ENCODE measurements around the gene TTC23. TPM values are rescaled to one million over a fixed set of nuclear protein-coding genes. Genes with fewer than 3 reads are reported as not detected.

The TTC23 gene
- total and polyA plus RNA-seq, 9 of the 15 experiments (the other 6 are each of a cell fraction or from before 2014, with no cell fraction given) = 0.41 to 4.5 (median 2.5) TPM

DNA sequence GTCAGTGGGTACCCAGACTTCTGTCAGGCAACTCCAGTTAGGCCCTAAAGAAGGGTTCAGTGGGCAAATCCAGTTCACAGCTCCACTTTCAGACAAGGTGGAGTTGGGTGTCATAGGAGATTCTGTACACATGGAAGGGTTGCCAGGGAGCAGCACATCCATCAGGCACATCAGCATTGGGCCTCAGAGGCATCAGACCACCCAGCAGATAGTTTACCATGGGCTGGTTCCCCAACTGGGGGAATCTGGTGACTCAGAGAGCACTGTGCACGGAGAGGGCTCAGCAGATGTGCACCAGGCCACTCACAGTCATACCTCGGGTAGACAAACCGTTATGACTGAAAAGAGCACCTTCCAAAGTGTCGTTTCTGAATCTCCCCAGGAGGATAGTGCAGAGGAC, 117.3 kb downstream of the TTC23 start:
- H3K4me3 ChIP-seq = no peak overlapping the region
- no peak overlapping the region for H2AFZ ChIP-seq (ENCODE audit: low read depth, low read length)
- BruUV-seq (replicated peaks) = no TSS peak
- no peak for FAIRE-seq
- H3K79me2 ChIP-seq (ENCODE audit: control insufficient read depth, insufficient read depth, low read length) = no peaks in the 10 kb centered on the region
- ChIA-PET CTCF (ENCODE audit: low intra/inter-chr PET ratio) (no interaction called here), POLR2A (interaction anchor here (0.5 kb wide), 1 partner anchor 18 kb away, joined by 4 read pairs; no protein-coding TSS in a partner anchor)
- ATAC-seq = no peak
- TF ChIP-seq SUPT5H (IDR thresholded peaks at IDR 0.05) = no peak
- no peak for TF ChIP-seq ZNF274 (IDR thresholded peaks at IDR 0.05; ENCODE audit: borderline replicate concordance, low read depth, low read length)
- TF ChIP-seq ZBED1 (IDR thresholded peaks at IDR 0.05) = no peak
- no peak for TF ChIP-seq ELF4 (CRISPR knock-in tag; IDR thresholded peaks at IDR 0.05)
- no peak for TF ChIP-seq TCF7 (IDR thresholded peaks at IDR 0.05; ENCODE audit: borderline replicate concordance)
- TF ChIP-seq, protein P1, sequence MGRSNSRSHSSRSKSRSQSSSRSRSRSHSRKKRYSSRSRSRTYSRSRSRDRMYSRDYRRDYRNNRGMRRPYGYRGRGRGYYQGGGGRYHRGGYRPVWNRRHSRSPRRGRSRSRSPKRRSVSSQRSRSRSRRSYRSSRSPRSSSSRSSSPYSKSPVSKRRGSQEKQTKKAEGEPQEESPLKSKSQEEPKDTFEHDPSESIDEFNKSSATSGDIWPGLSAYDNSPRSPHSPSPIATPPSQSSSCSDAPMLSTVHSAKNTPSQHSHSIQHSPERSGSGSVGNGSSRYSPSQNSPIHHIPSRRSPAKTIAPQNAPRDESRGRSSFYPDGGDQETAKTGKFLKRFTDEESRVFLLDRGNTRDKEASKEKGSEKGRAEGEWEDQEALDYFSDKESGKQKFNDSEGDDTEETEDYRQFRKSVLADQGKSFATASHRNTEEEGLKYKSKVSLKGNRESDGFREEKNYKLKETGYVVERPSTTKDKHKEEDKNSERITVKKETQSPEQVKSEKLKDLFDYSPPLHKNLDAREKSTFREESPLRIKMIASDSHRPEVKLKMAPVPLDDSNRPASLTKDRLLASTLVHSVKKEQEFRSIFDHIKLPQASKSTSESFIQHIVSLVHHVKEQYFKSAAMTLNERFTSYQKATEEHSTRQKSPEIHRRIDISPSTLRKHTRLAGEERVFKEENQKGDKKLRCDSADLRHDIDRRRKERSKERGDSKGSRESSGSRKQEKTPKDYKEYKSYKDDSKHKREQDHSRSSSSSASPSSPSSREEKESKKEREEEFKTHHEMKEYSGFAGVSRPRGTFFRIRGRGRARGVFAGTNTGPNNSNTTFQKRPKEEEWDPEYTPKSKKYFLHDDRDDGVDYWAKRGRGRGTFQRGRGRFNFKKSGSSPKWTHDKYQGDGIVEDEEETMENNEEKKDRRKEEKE (IDR thresholded peaks at IDR 0.05; ENCODE audit: borderline replicate concordance in 1 of 2, control insufficient read depth in 1 of 2, low read depth in 2 of 2, low read length in 1 of 2) = no peak
- no peak for TF ChIP-seq RCOR1 (IDR thresholded peaks at IDR 0.05; ENCODE audit: borderline replicate concordance in 1 of 2, low read depth in 2 of 2, low read length in 2 of 2)
- TF ChIP-seq, protein P2, sequence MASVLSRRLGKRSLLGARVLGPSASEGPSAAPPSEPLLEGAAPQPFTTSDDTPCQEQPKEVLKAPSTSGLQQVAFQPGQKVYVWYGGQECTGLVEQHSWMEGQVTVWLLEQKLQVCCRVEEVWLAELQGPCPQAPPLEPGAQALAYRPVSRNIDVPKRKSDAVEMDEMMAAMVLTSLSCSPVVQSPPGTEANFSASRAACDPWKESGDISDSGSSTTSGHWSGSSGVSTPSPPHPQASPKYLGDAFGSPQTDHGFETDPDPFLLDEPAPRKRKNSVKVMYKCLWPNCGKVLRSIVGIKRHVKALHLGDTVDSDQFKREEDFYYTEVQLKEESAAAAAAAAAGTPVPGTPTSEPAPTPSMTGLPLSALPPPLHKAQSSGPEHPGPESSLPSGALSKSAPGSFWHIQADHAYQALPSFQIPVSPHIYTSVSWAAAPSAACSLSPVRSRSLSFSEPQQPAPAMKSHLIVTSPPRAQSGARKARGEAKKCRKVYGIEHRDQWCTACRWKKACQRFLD (CRISPR knock-in tag; IDR thresholded peaks at IDR 0.05) = no peak
- no peak for TF ChIP-seq ZNF436 (CRISPR knock-in tag; IDR thresholded peaks at IDR 0.05)
- TF ChIP-seq, protein P3, sequence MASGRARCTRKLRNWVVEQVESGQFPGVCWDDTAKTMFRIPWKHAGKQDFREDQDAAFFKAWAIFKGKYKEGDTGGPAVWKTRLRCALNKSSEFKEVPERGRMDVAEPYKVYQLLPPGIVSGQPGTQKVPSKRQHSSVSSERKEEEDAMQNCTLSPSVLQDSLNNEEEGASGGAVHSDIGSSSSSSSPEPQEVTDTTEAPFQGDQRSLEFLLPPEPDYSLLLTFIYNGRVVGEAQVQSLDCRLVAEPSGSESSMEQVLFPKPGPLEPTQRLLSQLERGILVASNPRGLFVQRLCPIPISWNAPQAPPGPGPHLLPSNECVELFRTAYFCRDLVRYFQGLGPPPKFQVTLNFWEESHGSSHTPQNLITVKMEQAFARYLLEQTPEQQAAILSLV (tag; IDR thresholded peaks at IDR 0.05) = no peak
- TF ChIP-seq FOXK1 (CRISPR knock-in tag; IDR thresholded peaks at IDR 0.05; ENCODE audit: borderline replicate concordance) = no peak
- TF ChIP-seq SMAD2 (IDR thresholded peaks at IDR 0.05; ENCODE audit: low read depth, low read length) = no peak
- no peak for TF ChIP-seq ZNF239 (CRISPR knock-in tag; IDR thresholded peaks at IDR 0.05)
- no peak for TF ChIP-seq HDAC6 (IDR thresholded peaks at IDR 0.05; ENCODE audit: low read depth, low read length)
- H3K9me1 ChIP-seq (ENCODE audit: control insufficient read depth, insufficient read depth, low read length) = no peaks in the 10 kb centered on the region
- DNase-seq (ENCODE audit: extremely low read depth in 1 of 4, low spot score in 3 of 4) = no peak
- H3K9ac ChIP-seq (ENCODE audit: insufficient read depth in 1 of 2, low read depth in 2 of 2, low read length in 2 of 2) = no peak overlapping the region
- no peaks in the 10 kb centered on the region; the same call in 1 of the 2 replicates for H4K20me1 ChIP-seq (replicated peaks; ENCODE audit: control insufficient read depth, insufficient read depth, low read length)
- WGBS (ENCODE audit: insufficient coverage, low coverage, missing lambda C conversion rate) = 7% methylated on average over 4 of the region's 4 CpGs
- peaks cover 31 to 61% of the 10 kb centered on the region in 2 experiments for H3K27me3 ChIP-seq (ENCODE audit: control insufficient read depth in 2 of 2, insufficient read depth in 2 of 2, low read length in 2 of 2)
- no peaks in the 10 kb centered on the region for H3K36me3 ChIP-seq (ENCODE audit: control insufficient read depth, insufficient read depth, low read length)
- in situ Hi-C loops (cut with MboI) (no loop called here), intact Hi-C loops (cut with micrococcal nuclease) (no loop called here)
- no peak overlapping the region for H3K27ac ChIP-seq (ENCODE audit: extremely low read depth, low read depth, low read length)
- no peaks in the 10 kb centered on the region for H3K9me3 ChIP-seq (replicated peaks; ENCODE audit: control insufficient read depth, insufficient read depth, low read depth, low read length)
- H3K4me1 ChIP-seq (replicated peaks in 1 of 2; ENCODE audit: control insufficient read depth in 2 of 2, insufficient read depth in 2 of 2, low read length in 2 of 2) = no peaks in the 10 kb centered on the region; a peak in 1 of 5 replicates
- H3K4me2 ChIP-seq (ENCODE audit: insufficient read depth, low read length) = no peak overlapping the region

Measured in K562 (cell line).